HG03442 (cell line): ENCODE measurements around the gene COL4A2.
"Not testable (repeated sequence)": the region's sequence is repeated elsewhere in the genome, so short reads cannot be mapped to it uniquely, and the experiment has no call there.

Experiments used
- ATAC-seq: cut with Tn5 transposase; IDR thresholded peaks from one replicate; pipeline ENCODE4 v1.9.1; 2021; ENCODE audit warnings: mild to moderate bottlenecking, moderate library complexity; ENCODE audit not compliant: unreplicated experiment

Gene COL4A2

DNA sequence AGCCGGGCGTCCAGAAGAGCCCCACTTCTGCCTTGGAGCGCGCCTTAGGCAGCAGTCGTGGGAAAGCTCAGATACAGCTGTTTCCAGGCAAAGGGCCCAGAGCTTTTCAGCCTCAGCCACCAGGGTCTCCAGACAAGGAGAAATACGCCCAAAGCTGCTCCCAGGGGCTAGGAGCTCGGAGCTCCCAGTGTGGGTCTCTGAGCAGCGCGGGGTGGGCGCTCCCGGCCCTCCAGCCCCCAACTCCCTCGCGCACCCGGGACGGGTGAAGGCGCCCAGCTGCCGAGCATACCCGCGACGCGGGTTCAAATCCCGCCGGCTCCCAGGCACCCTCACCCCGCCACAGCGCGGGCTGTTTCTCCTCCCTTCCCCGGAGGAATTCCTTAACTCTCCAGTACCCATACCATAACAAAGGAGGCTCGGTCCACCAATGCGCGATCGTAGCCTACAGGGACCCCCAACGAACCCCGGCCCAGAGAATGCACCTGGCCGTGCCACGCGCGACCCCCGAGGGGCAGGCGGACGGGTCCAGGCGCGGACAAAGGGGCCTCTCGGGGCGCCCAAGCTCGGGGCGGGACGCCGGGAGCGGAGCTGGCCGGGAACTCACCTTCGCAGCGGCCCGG is 634 bp upstream of the COL4A2 start:
- no peak for ATAC-seq

DNA sequence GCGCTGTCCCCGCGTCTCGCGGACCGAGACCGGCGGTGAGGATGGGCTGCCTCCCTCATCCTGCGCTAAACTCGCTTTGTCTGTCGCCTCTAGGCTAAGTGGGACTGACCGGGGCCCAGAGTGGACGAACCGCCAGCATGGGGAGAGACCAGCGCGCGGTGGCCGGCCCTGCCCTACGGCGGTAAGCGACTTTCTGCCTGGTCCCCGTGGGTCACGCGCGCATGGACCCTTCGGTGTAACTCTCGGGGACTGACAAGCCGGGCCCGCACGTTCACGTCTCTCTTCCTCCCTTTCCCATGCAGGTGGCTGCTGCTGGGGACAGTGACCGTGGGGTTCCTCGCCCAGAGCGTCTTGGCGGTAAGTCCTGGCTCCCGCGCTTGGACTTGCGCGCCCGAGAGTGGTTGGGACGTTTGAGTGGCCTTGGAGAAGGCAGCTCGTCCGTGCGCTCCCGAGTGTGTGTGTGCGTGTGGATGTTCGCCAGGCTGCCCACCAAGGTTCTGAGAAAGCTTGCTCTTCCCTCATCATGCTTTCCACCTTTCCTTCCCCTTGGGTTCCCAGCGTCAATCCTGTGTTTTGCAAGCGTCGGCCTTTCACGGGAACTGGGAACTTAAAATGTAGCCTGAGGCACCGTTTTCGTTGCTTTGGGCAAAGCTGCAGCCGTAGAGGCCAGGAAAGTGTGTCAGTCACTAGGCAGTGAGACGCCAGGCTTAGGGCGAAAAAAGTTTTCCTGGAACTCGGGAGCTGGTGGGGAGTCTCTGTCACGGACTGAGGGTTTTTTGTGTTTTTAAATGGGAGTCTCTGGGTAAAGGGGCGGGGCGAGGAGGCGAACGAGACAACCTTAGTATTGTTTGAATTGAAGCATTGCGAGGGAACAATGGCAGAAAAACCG is 927 bp downstream of the COL4A2 start:
- ATAC-seq, result no peak

- no peak for ATAC-seq
Observed at GRCh38 chr13:110308656-110309359, 1.7 kb downstream of the COL4A2 start.

- ATAC-seq, result no peak
Observed at GRCh38 chr13:110309661-110310524, 2.8 kb downstream of the COL4A2 start.

GRCh38 chr13:110310541-110311442 is 3.7 kb downstream of the COL4A2 start:
- no peak for ATAC-seq

DNA sequence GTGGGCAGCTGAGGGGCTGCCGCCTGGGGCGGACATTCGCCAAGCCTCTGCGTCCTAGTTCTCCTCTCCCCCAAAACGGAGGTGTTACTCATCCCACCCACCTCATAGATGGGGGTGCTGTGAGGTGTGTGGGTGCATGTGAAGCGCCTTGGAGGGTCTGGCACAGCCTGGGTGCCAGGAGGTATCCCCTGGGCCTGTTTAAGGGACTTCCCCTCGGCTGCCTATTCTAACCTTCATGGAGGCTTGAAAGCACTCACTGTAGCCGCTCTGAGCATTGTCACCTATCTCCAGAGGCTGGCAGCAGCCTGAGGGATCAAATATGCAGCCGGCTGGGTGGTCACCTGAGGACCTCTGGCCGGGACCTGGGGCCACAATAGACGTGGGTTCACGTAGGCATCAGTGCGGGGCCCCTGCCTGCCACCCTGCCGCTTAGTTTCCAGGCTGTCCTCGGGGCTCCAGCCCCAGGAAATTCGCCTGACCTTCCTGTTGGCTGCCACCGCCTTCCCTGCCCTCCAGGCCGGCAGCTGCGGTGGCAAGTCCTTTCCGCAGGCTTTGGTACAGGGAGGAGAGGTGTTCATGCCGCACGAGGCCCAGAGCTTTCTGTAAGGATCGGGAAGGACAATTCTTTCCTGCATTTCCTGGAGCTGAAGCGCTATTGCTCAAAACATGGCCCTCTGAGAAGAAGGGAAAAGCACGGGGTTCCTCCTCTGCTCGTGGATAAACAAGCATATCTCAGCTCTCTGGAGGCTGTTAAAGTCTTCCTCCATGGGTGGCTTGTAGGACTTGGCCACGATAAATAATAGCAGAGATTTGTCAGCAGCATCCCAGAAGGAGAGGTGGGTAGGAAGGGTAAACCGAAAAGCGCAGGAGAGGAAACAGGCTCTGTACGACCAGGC is 4.6 kb downstream of the COL4A2 start:
- no peak for ATAC-seq

DNA sequence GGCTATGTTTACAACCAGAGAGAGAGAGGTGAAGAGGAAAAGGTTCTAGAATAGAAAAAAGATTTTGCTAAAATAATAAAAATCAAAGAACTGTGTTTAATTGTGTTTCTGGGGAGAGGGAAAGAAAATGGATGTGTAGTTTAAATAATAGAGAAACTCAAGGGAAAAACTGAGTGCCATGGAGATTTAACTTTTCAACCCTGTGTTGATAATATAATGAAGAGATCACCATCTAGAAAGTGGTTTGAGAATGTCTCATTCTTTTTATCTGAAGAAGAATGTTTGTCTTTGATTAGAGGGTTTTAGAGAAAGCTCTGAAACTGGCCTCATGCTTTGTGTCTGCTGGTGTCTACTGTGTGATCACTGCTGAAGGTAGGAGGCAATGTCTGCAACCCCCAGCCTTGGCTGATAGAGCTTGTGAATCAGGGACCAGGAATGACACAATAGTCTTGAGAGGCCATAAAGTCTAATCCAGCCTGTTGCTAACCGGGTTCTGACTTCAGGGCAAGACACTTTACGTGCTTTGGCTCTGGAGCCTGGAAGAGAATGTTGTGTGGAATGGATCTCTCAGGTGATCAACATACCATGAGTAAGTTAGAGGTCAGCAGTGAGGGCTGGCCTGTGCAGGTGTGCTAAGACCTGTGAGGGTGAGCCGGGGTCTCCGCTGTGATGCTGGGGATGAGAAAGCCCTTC is 5.4 kb downstream of the COL4A2 start:
- ATAC-seq, result no peak

DNA sequence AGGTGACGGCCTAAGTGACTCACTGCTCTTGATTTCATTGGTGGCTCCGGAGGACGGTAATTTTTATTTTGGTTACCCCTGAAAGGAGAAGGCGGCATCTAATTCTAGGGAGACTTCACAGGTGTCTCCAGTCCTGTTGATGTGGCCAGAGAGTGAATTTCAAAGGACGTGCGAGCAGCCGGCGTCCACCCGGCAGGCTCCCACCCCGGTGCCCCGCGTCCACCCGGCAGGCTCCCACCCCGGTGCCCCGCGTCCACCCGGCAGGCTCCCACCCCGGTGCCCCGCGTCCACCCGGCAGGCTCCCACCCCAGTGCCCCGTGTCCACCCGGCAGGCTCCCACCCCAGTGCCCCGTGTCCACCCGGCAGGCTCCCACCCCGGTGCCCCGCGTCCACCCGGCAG is 6.2 kb downstream of the COL4A2 start:
- not testable (repeated sequence) for ATAC-seq

GRCh38 chr13:110313733-110314132 is 6.6 kb downstream of the COL4A2 start:
- ATAC-seq, result not testable (repeated sequence)

GRCh38 chr13:110314516-110315245 is 7.6 kb downstream of the COL4A2 start:
- ATAC-seq, result no peak

DNA sequence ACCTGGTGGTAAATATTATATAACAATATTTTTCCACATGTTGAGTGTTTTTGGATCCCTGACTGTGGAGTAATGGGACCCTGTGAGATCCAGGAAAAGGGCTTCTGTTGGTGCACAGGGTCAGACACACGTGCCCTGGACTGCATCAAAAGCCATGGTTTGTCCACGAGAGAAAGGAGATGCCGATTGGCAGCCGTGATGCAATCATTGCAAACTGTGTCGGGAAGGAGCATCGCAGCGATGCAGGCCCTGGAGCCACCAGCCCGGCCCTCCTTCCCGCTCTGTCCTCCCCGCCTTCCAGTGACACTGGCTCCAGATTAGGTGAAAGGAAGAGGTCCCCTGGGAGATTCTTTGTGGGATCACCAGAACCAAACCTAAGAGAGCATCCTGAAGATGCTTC is 9.1 kb downstream of the COL4A2 start:
- ATAC-seq, result no peak

DNA sequence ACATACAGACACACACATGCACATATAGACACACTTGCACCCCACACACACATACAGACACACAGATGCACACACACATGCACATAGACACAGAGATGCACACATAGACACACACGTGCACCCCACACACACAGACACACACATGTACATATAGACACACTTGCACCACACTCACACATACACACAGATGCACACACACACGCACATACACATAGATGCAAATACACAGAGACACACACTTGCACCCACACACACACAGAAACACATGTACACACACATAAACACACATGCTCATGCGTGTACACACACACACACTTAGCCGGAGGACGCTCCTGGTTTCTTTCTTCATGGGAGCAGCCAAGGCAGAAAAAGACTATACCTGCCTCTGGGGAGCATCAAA is 10.0 kb downstream of the COL4A2 start:
- ATAC-seq, result no peak

GRCh38 chr13:110317496-110318195 is 10.6 kb downstream of the COL4A2 start:
- no peak for ATAC-seq

- ATAC-seq, result no peak
Observed at GRCh38 chr13:110318920-110319319, 11.8 kb downstream of the COL4A2 start.

DNA sequence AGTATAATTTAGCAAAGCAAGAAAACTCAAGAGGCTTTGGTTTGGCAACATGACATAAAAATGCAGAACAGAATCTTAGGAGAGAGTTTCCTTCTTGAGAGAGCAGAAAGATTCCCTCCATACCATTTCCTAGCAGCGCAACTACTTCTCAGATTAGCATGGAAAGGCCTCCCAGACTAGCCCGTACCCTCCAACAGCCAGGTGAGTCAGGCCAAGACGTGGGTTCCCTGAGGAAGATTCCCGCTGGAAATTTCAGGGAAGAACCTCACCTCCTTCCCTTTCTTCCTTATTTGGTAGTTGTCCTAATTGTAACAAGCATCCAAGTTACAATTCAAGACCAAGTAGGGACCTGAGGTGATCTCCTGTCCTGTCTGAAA is 12.3 kb downstream of the COL4A2 start:
- no peak for ATAC-seq

DNA sequence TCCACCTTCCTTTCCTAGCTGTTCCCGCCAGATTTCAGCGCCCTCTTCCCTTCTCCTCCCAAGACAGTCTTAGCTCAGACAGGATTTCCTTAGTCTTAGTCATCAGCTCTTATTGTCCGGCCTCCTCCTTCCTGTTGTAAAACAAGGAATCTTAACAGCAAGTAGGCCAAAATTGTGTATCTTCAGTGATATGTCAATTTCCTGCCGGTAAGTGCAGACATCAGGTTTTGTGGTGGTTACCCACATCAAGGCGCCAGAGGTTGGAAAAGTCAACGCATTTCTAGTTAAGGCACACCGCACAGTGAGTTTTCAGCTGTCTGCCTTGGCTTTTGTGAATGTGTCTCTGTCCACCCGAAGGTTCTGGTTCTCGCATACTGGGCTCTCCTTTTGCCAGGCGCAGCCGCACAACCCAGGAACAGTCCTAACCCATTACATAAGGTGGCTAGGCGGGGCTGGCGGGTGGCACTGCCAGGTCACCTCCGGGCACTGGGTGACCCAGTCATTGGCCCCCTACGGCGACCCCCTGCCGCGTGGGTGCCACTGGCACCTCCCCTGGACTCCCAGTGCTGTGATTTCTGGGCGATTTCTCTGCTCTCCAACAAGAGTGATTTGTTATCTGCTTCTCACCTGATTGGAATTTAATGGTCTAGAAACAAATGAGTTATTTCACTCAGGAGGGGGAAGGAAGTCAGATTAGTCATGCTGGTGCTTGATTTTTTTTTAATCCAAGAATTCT is 12.9 kb downstream of the COL4A2 start:
- no peak for ATAC-seq
